Measurements from ENCODE around the gene C4orf36.
"Not testable (repeated sequence)": the region's sequence is repeated elsewhere in the genome, so short reads cannot be mapped to it uniquely, and the experiment has no call there.

The C4orf36 gene

GRCh38 chr4:86916392-86916791, 24.2 kb upstream of the C4orf36 start:
- DNase-seq, result no peak

- DNase-seq, result no peak
Measured at GRCh38 chr4:86910820-86911684, 18.8 kb upstream of the C4orf36 start.

- no peak for DNase-seq
Measured at GRCh38 chr4:86910369-86910768, 18.1 kb upstream of the C4orf36 start.

DNA sequence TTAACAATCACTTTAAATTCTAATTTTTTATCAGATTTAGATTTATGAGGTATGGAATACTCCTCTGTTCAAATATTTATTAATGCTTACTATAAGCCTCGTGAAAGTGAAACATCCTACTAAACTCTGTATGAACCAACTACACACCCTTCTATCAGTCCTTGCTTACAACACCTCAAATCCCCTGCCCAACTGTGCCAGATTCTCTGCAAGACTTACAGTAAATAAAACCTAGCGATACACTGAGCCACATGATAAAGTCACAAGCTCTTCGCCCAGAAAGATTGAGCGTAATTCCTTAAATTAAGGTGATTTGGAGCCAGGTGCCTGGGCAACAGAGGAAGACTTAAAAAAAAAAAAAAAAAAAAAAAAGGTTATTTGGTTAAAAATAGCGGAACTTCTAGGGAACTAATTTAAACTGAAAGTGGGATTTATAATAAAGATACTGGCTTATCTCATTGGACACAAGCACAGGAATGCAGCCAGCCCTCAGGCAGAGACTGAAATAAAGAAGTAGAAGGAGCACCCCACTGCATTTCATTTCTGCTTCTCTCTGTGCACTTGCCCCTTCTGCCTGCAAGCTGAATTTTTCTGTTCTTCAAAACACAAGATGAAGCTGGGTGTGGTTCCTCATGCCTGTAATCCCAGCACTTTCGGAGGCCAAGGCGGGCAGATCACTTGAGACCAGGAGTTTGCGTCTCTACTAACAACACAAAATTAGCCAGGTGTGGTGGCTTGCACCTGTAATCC, 17.5 kb upstream of the C4orf36 start:
- no peak for DNase-seq

GRCh38 chr4:86908251-86908657, 16.0 kb upstream of the C4orf36 start:
- no peak for DNase-seq

DNA sequence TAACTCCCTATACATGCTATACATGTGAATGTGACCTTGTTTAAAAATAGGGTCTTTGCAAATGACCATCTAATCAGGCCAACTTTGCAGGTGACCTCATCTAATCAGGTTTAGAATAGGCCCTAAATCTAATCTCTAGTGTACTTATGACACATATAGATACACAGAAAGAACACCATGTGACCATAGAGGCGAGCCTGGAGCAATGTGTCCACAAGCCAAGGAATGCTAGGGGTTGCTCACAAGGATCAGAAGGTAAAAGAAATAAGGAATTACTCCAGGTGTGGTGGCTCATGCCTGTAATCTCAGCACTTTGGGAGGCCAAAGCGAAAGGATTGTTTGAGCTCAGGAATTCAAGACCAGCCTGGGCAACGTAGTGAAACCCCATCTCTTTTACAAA, 9.6 kb upstream of the C4orf36 start:
- no peak for DNase-seq

- DNase-seq, result no peak
Measured at GRCh38 chr4:86898562-86898961, 6.3 kb upstream of the C4orf36 start.

DNA sequence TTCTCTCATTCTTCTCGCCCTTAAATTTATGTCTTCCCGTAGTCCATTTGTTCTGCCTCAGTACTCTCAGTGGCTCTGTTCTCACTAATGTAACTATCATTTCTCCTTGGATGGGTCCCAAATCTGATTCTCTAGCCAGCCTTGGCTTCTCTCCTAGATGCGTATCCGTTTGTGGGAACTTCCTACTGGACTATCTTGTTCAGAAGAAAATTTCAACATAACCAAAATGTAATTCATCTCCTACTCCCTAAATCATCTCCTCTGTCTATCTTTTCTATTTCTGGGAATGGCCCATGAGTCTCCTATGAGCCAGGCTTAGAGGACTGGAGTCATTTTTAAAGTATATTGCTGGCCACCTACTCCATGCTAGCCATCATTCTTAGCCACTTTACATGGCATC, 4.4 kb upstream of the C4orf36 start:
- no peak for DNase-seq

- no peak for DNase-seq
Measured at GRCh38 chr4:86895692-86896488, 3.7 kb upstream of the C4orf36 start.

DNA sequence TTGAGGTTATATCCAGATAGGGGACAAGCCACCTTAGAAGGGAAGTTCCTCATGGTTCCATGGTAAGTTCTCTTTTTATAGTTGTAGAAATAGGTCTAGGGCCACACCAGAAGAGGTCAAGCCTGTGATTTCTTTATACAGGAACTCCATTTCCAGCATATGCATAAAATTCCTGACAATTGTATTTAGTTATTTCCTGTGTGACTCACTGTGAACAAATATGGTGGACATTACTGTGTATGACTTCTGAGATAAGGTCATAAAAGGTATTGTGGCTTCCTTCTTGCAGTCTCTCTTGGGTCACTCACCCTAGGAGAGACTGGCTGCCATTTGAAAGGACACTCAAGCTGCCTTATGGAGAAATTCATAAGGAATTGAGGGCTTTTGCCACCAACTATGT, 2.2 kb upstream of the C4orf36 start:
- DNase-seq, result no peak

DNA sequence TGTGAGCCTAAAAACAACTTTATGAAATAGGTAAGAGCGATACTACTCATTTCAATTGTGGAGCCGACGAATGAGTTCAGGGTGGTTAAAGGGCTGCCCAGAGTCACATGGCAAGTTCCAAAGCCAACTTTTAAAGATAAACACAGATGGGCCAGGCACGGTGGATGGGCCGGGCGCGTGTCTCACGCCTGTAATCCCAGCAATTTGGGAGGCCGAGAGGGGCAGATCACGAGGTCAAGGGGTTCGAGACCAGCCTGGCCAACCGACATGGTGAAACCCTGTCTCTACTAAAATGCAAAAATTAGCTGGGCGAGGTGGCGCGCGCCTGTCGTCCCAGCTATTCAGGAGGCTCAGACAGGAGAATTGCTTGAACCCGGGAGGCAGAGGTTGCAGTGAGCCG, 914 bp upstream of the C4orf36 start:
- no peak for DNase-seq

DNA sequence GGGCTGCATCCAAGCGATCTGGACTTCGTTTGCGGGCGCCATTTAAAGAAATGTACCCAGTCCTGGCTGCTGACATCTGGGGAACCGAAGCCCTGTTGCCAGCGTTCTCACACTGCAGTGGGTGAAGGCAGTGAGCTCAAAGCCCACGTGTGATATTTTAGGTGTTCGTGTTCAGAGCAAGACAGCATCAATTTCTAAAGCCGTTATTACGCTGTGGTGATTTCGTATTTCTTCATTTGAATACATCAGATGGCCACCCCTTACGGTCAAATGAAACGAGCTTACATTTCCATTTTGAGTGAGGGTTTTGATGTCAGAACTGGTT, 376 bp upstream of the C4orf36 start:
- no peak for DNase-seq

GRCh38 chr4:86890790-86891189, 1.4 kb downstream of the C4orf36 start:
- no peak for DNase-seq

GRCh38 chr4:86879641-86880040, 12.6 kb downstream of the C4orf36 start:
- no peak for DNase-seq

- DNase-seq, result no peak
Measured at GRCh38 chr4:86878640-86879039, 13.6 kb downstream of the C4orf36 start.

DNA sequence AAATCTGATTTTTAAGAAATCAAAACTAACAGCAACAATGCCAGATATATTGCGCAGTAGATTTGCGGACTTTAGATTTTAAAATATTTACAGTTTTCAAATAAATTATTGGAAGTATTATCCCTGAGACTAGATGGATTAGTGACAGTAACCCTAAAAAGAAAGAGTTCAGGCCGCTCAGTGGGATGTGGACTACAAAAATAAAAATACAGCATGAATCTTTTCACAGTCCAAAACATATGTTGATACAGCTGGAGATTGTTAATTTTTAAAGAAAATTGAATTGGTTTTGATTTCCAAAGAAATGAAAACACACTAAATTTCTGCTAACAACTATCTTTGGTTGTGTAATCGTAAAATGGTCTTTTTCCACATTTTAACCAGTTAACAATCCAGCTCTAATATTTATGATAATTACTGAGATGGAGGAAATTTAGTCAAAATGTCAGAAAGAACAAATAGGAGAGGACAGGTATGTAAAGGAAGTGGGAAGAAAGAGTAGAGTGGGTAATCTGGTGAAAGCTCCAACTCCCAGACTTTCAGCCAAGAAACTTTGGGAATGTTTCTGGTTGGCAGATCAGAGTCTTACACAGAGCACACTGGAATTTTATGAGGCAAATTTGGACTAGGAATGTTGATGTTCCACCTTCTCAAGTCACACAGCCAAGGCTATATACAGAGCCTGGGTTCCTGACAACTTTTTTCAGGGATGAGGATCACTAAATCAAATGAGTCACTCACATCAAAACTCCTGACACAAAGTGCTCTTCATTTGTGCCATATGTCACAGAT, 15.1 kb downstream of the C4orf36 start:
- DNase-seq, result no peak

GRCh38 chr4:86875436-86875835, 16.8 kb downstream of the C4orf36 start:
- not testable (repeated sequence) for DNase-seq

DNA sequence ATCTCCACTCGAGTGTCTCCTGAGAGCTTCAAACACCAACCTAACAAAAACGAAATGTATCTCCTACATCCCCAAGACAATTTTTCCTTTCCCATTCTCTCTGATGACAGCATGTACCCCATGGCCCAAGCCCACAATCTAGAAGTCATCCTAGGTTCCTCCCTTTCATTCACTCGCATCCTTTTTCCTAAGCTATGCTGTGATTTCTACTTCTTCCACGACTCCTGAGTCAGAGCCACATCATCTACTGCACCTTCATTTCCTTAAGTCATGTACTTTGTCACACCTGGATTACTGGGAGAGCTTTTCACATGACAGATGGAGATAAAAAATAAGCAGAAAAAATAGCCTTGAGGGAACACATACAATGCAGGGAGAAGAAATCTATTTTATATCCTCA, 20.1 kb downstream of the C4orf36 start:
- DNase-seq, result no peak

GRCh38 chr4:86870442-86871069, 21.7 kb downstream of the C4orf36 start:
- no peak for DNase-seq

- no peak for DNase-seq
Measured at GRCh38 chr4:86857341-86858052, 34.7 kb downstream of the C4orf36 start.

- no peak for DNase-seq
Measured at GRCh38 chr4:86856896-86857295, 35.3 kb downstream of the C4orf36 start.

GRCh38 chr4:86855572-86855971, 36.6 kb downstream of the C4orf36 start:
- no peak for DNase-seq

Data from activated gamma-delta T cell treated with Interleukin-2 at 50 U/mL for 16 hours (primary cell).